Trophoblast cell (in vitro differentiated cells and primary cell): ENCODE measurements around the gene KRT9.

Experiments
- DNase-seq, 2 donors: peaks; one replicate each; pipeline ENCODE4 v3.0.0-alpha.2; 2016
- H2AFZ ChIP-seq: 2 replicates; pipeline ENCODE4 v1.6.1; 2013; ENCODE audit warnings: low read length, moderate library complexity, mild to moderate bottlenecking; ENCODE audit not compliant: insufficient read depth, poor library complexity
- H2AK5ac ChIP-seq: 2 replicates; pipeline ENCODE4 v1.6.1; 2013; ENCODE audit warnings: mild to moderate bottlenecking, low read length
- H2BK120ac ChIP-seq: 2 replicates; pipeline ENCODE4 v1.6.1; 2013; ENCODE audit warnings: low read length, mild to moderate bottlenecking, moderate library complexity; ENCODE audit not compliant: insufficient read depth, poor library complexity
- H2BK12ac ChIP-seq: 2 replicates; pipeline ENCODE4 v1.6.1; 2013; ENCODE audit warnings: mild to moderate bottlenecking, low read length, moderate library complexity
- H2BK5ac ChIP-seq: 2 replicates; pipeline ENCODE4 v1.6.1; 2013; ENCODE audit warnings: low read length, low read depth, moderate library complexity, mild to moderate bottlenecking; ENCODE audit not compliant: poor library complexity
- H3K14ac ChIP-seq: 2 replicates; pipeline ENCODE4 v1.6.1; 2013; ENCODE audit warnings: mild to moderate bottlenecking, low read length
- H3K18ac ChIP-seq: 2 replicates; pipeline ENCODE4 v1.6.1; 2013; ENCODE audit warnings: mild to moderate bottlenecking, low read length
- H3K23ac ChIP-seq: 2 replicates; pipeline ENCODE4 v1.6.1; 2013; ENCODE audit warnings: low read length
- H3K27ac ChIP-seq: 2 replicates; pipeline ENCODE4 v1.5.1; 2013; ENCODE audit warnings: low read depth, mild to moderate bottlenecking, inconsistent platforms, low read length, moderate library complexity
- H3K27me3 ChIP-seq: 2 replicates; pipeline ENCODE4 v1.6.1; 2013; ENCODE audit warnings: inconsistent platforms, mild to moderate bottlenecking, low read length, moderate library complexity; ENCODE audit not compliant: insufficient read depth
- H3K36me3 ChIP-seq, 2 experiments: 1 replicate in 1 of 2; 2 replicates in 1 of 2; pipeline ENCODE4 v1.6.1; 2013; ENCODE audit warnings: low read length in 2 of 2, mild to moderate bottlenecking in 2 of 2, moderate library complexity in 1 of 2; ENCODE audit not compliant: insufficient read depth in 2 of 2, control insufficient read depth in 1 of 2
- H3K4ac ChIP-seq: 2 replicates; pipeline ENCODE4 v1.6.1; 2013; ENCODE audit warnings: low read depth, mild to moderate bottlenecking, low read length, moderate library complexity
- H3K4me1 ChIP-seq, 2 experiments: 1 replicate in 1 of 2; 2 replicates in 1 of 2; pipeline ENCODE4 v1.6.1; 2013; ENCODE audit warnings: low read length in 2 of 2, mild to moderate bottlenecking in 2 of 2, moderate library complexity in 1 of 2; ENCODE audit not compliant: insufficient read depth in 2 of 2, control insufficient read depth in 1 of 2
- H3K4me2 ChIP-seq: 2 replicates; pipeline ENCODE4 v1.6.1; 2013; ENCODE audit warnings: inconsistent platforms, mild to moderate bottlenecking, low read length, moderate library complexity
- H3K4me3 ChIP-seq: 2 replicates; pipeline ENCODE4 v1.5.1; 2013; ENCODE audit warnings: mild to moderate bottlenecking, low read depth, low read length, inconsistent platforms
- H3K79me1 ChIP-seq: one replicate; pipeline ENCODE4 v1.6.1; 2013; ENCODE audit warnings: low read length
- H3K79me2 ChIP-seq: 2 replicates; pipeline ENCODE4 v1.6.1; 2013; ENCODE audit warnings: low read length, mild to moderate bottlenecking; ENCODE audit not compliant: control insufficient read depth, insufficient read depth, poor library complexity
- H3K9ac ChIP-seq: 2 replicates; pipeline ENCODE4 v1.6.1; 2013; ENCODE audit warnings: mild to moderate bottlenecking, low read length
- H3K9me3 ChIP-seq: 2 replicates; pipeline ENCODE4 v1.6.1; 2013; ENCODE audit warnings: low read depth, mild to moderate bottlenecking, control low read depth, inconsistent platforms, low read length; ENCODE audit not compliant: insufficient read depth
- H4K12ac ChIP-seq: 2 replicates; pipeline ENCODE4 v1.6.1; 2013; ENCODE audit warnings: low read depth, mild to moderate bottlenecking, low read length, moderate library complexity
- H4K8ac ChIP-seq: 2 replicates; pipeline ENCODE4 v1.6.1; 2013; ENCODE audit warnings: low read depth, mild to moderate bottlenecking, low read length, moderate library complexity
- H4K91ac ChIP-seq: one replicate; pipeline ENCODE4 v1.6.1; 2013; ENCODE audit warnings: low read depth, mild to moderate bottlenecking, low read length, moderate library complexity
- WGBS: extraction: QIAGEN DNeasy Blood & Tissue Kit; methylation state at CpG from one replicate; pipeline ENCODE4 v1.1.7; 2013; ENCODE audit warnings: missing lambda C conversion rate; ENCODE audit not compliant: insufficient read length, insufficient coverage; ENCODE audit errors: extremely low coverage; 5-methylcytosine and 5-hydroxymethylcytosine counted together

Gene KRT9

DNA sequence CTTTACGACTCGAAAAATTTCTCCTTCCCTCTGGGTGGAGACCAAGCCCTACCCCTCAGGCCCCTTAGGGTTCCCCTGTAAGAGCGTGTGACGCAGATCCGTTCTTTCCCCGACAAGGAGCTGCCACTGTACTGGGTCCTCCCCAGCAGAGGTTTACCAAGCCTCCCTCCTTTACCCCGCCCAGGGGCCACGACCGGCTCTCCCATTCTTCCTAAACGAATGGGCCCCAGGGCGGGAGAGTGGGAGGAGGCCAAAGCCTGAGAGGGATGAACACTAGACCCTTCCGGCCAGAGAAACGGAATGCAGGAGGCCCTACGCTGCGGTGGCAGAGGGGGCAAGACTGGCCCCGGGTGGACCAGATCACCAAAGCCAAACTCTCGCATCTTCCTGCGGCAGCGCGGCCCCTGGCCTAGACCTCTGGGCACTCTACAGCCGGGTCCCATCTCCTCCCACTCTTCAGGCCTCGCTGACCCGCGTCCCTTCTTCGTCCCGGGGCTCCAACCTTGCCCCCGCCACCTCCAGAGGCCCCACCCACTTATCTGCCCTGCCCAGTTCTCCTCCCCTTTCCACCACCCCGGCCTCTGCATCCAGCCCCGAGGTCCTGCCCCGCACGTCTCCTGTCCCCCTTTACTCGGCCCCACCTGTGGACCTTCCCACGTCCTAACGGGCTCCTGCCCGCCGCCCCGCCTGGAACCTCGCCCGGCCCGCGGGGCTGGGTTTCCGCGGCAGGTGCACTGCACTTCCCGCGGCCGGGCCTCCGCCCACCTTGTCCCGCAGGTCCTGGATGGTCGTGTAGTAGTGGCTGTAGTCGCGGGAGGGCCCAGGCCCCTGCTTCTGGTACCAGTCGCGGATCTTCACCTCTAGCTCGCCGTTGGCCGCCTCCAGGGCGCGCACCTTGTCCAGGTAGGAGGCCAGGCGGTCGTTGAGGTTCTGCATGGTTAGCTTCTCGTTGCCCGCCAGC lies 44.5 kb downstream of the KRT9 start:
- H3K27ac ChIP-seq, result peak overlapping the region; percentile 94
- H4K91ac ChIP-seq, result peak overlapping the region; percentile 93
- H4K12ac ChIP-seq, result peak overlapping the region; percentile 81
- H3K18ac ChIP-seq, result peak overlapping the region; percentile 99
- H2BK5ac ChIP-seq, result peak overlapping the region; percentile 97
- peak overlapping the region; percentile 84 for H2AK5ac ChIP-seq
- peak overlapping the region; percentile 93 for H3K4me3 ChIP-seq
- no peaks in the 10 kb centered on the region for H3K27me3 ChIP-seq
- H3K9me3 ChIP-seq, result no peaks in the 10 kb centered on the region
- H4K8ac ChIP-seq, result peak overlapping the region; percentile 55
- no CpG with 5 or more reads among the region's 62 CpGs for WGBS
- H3K36me3 ChIP-seq, result peaks cover 24 to 28% of the 10 kb centered on the region in 2 experiments
- peak overlapping the region; percentile 100 for H3K4ac ChIP-seq
- H3K23ac ChIP-seq, result no peak overlapping the region
- peak overlapping the region; percentile 61 for H2BK12ac ChIP-seq
- peaks cover 18% of the 10 kb centered on the region for H3K79me2 ChIP-seq
- DNase-seq, result peak in 1 of 2 donors; percentile 47
- H3K4me2 ChIP-seq, result peak overlapping the region; percentile 59
- peak overlapping the region; percentile 92 for H2BK120ac ChIP-seq
- peak overlapping the region; percentile 88 for H3K9ac ChIP-seq
- H2AFZ ChIP-seq, result peak overlapping the region; percentile 84
- H3K4me1 ChIP-seq, result peaks cover 26 to 37% of the 10 kb centered on the region in 2 experiments
- H3K14ac ChIP-seq, result peak overlapping the region; percentile 97
- H3K79me1 ChIP-seq, result peaks cover 33% of the 10 kb centered on the region

DNA sequence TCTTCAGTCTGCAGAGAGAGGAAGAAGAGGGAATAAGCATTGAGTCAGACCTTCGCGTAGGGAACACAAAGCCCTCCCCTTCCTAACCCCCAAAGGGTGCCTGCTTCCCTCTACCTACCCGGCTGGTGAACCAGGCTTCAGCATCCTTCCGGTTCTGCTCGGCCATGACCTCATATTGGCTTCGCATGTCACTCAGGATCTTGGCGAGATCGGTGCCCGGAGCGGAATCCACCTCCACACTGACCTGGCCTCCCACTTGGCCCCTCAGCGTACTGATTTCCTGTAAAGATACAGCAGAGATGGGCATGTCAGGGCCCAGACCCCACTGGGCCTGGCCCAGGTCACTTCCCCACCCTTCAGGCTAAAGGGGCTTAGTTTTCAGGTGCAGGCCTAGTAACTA lies 47.6 kb downstream of the KRT9 start:
- H3K9me3 ChIP-seq, result peaks cover 2% of the 10 kb centered on the region
- H2AK5ac ChIP-seq, result no peak overlapping the region

GRCh38 chr17:41523787-41524186 lies 48.1 kb downstream of the KRT9 start:
- Histone ChIP-seq H4K12ac (no peak overlapping the region), H4K91ac (no peak overlapping the region), H2BK120ac (no peak overlapping the region), H2AFZ (no peak overlapping the region), H3K79me1 (peaks cover 17% of the 10 kb centered on the region), H4K8ac (no peak overlapping the region), H3K4ac (no peak overlapping the region), H3K9me3 (peaks cover 2% of the 10 kb centered on the region), H3K27me3 (no peaks in the 10 kb centered on the region), H3K4me3 (no peak overlapping the region), H2BK5ac (no peak overlapping the region), H2AK5ac (no peak overlapping the region), H3K4me2 (no peak overlapping the region), H3K9ac (no peak overlapping the region), H3K23ac (no peak overlapping the region), H3K14ac (no peak overlapping the region), H2BK12ac (no peak overlapping the region), H3K18ac (no peak overlapping the region), H3K27ac (no peak overlapping the region), H3K79me2 (peaks cover 15% of the 10 kb centered on the region), H3K4me1 (peaks cover 16 to 25% of the 10 kb centered on the region in 2 experiments), H3K36me3 (peaks cover 24 to 29% of the 10 kb centered on the region in 2 experiments)
- DNase-seq, result peak; percentile 67 to 73
- no CpG with 5 or more reads among the region's 19 CpGs for WGBS

More for the DNA sequence above, 47.6 kb downstream of the KRT9 start:
- Histone ChIP-seq H3K36me3 (peaks cover 24 to 29% of the 10 kb centered on the region in 2 experiments), H3K23ac (no peak overlapping the region), H4K8ac (no peak overlapping the region), H3K4me1 (peaks cover 21 to 30% of the 10 kb centered on the region in 2 experiments), H4K91ac (no peak overlapping the region), H2BK5ac (no peak overlapping the region), H3K27me3 (no peaks in the 10 kb centered on the region), H4K12ac (no peak overlapping the region), H3K9ac (no peak overlapping the region), H3K27ac (no peak overlapping the region), H3K79me2 (peaks cover 18% of the 10 kb centered on the region), H2BK12ac (no peak overlapping the region), H3K14ac (no peak overlapping the region), H3K79me1 (peaks cover 22% of the 10 kb centered on the region), H2BK120ac (no peak overlapping the region), H3K4ac (no peak overlapping the region), H3K4me3 (no peak overlapping the region), H3K18ac (no peak overlapping the region), H3K4me2 (no peak overlapping the region), H2AFZ (no peak overlapping the region)
- peak in 1 of 2 donors; percentile 52 for DNase-seq
- no CpG with 5 or more reads among the region's 11 CpGs for WGBS

DNA sequence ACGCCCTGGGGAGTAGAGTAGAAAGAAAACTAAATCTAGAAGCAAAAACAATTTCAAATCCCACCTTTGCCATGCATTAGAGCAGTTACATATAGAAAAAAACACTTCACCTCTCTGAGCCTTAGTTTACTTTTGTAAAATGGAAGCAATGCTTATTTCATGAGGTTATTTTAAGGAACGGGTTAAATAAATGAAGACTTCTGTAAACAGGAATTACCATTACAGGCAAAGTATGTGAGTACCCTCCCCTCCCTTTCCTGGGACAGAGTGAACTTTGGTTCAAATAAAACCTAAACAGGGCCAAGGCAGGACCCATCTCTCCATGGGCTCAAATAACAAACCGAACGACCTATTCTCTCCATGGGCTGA lies 48.6 kb downstream of the KRT9 start:
- Histone ChIP-seq H3K36me3 (peaks cover 24 to 29% of the 10 kb centered on the region in 2 experiments), H3K27ac (no peak overlapping the region), H3K9ac (no peak overlapping the region), H3K4me3 (no peak overlapping the region), H2BK120ac (no peak overlapping the region), H2BK12ac (no peak overlapping the region), H3K79me2 (peaks cover 15% of the 10 kb centered on the region), H3K23ac (no peak overlapping the region), H4K91ac (no peak overlapping the region), H3K4ac (no peak overlapping the region), H3K4me2 (no peak overlapping the region), H4K12ac (no peak overlapping the region), H3K79me1 (peaks cover 14% of the 10 kb centered on the region), H3K9me3 (peaks cover 2% of the 10 kb centered on the region), H3K18ac (no peak overlapping the region), H2AFZ (no peak overlapping the region), H2AK5ac (no peak overlapping the region), H3K27me3 (no peaks in the 10 kb centered on the region), H3K4me1 (peaks cover 16 to 22% of the 10 kb centered on the region in 2 experiments), H4K8ac (no peak overlapping the region), H3K14ac (no peak overlapping the region), H2BK5ac (no peak overlapping the region)
- peak in 1 of 2 donors; percentile 47 for DNase-seq
- WGBS, result no CpG with 5 or more reads among the region's 4 CpGs
